ENCODE measurements around the gene GRN.
"Not testable (repeated sequence)": the region's sequence is repeated elsewhere in the genome, so short reads cannot be mapped to it uniquely, and the experiment has no call there.

The GRN gene

GRCh38 chr17:44389281-44389680, 44.2 kb downstream of the GRN start, which contains the start of gene ITGA2B:
ITGA2B (minus strand) TSS chr17:44389649; CDS start chr17:44389473, 176 bp downstream.
- H3K4me3 ChIP-seq (replicated peaks; ENCODE audit: insufficient read depth, low read length) = no peak within 1 kb of the TSS
- no peak for TF ChIP-seq POLR2AphosphoS5 (IDR thresholded peaks at IDR 0.05; ENCODE audit: low read depth)
- no peak for TF ChIP-seq CTCF (IDR thresholded peaks at IDR 0.05; ENCODE audit: insufficient read depth, low read length)
- TF ChIP-seq SPI1 (IDR thresholded peaks at IDR 0.05; ENCODE audit: borderline replicate concordance, low read depth) = no peak
- TF ChIP-seq REST (IDR thresholded peaks at IDR 0.05; ENCODE audit: insufficient replicate concordance, low read depth) = no peak
- TF ChIP-seq GABPA (IDR thresholded peaks at IDR 0.05; ENCODE audit: low read depth) = no peak
- H3K27ac ChIP-seq (replicated peaks) = peak within 1 kb of the TSS; percentile 61
- H3K27me3 ChIP-seq (ENCODE audit: insufficient read depth, poor library complexity, severe bottlenecking) = no peaks in the 10 kb centered on the region
- DNase-seq (ENCODE audit: low read depth in 1 of 2, low spot score in 1 of 2) = no peak

- TF ChIP-seq REST (IDR thresholded peaks at IDR 0.05; ENCODE audit: insufficient replicate concordance, low read depth) (no peak), POLR2AphosphoS5 (IDR thresholded peaks at IDR 0.05; ENCODE audit: low read depth) (peak; percentile 39; the same call in 1 of the 2 replicates), GABPA (IDR thresholded peaks at IDR 0.05; ENCODE audit: low read depth) (peak; percentile 53), CTCF (IDR thresholded peaks at IDR 0.05; ENCODE audit: insufficient read depth, low read length) (no peak), SPI1 (IDR thresholded peaks at IDR 0.05; ENCODE audit: borderline replicate concordance, low read depth) (peak; percentile 96)
- DNase-seq (ENCODE audit: low read depth in 1 of 2, low spot score in 1 of 2) = peak; percentile 66 to 85
- no peaks in the 10 kb centered on the region for H3K27me3 ChIP-seq (ENCODE audit: insufficient read depth, poor library complexity, severe bottlenecking)
- peak overlapping the region; percentile 61 for H3K27ac ChIP-seq (replicated peaks)
- no peak overlapping the region for H3K4me3 ChIP-seq (replicated peaks; ENCODE audit: insufficient read depth, low read length)
Observed at GRCh38 chr17:44389723-44390202, 44.7 kb downstream of the GRN start.

- H3K4me3 ChIP-seq (replicated peaks; ENCODE audit: insufficient read depth, low read length) = no peak overlapping the region
- no peak for TF ChIP-seq POLR2AphosphoS5 (IDR thresholded peaks at IDR 0.05; ENCODE audit: low read depth)
- TF ChIP-seq REST (IDR thresholded peaks at IDR 0.05; ENCODE audit: insufficient replicate concordance, low read depth) = no peak
- no peak for TF ChIP-seq SPI1 (IDR thresholded peaks at IDR 0.05; ENCODE audit: borderline replicate concordance, low read depth)
- no peak for TF ChIP-seq CTCF (IDR thresholded peaks at IDR 0.05; ENCODE audit: insufficient read depth, low read length)
- no peak for TF ChIP-seq GABPA (IDR thresholded peaks at IDR 0.05; ENCODE audit: low read depth)
- H3K27ac ChIP-seq (replicated peaks) = peak overlapping the region; percentile 61
- no peaks in the 10 kb centered on the region for H3K27me3 ChIP-seq (ENCODE audit: insufficient read depth, poor library complexity, severe bottlenecking)
- DNase-seq (ENCODE audit: low read depth in 1 of 2, low spot score in 1 of 2) = no peak
Observed at GRCh38 chr17:44390250-44390870, 45.3 kb downstream of the GRN start.

- not testable (repeated sequence) for H3K27ac ChIP-seq (replicated peaks); DNase-seq (ENCODE audit: low read depth in 1 of 2, low spot score in 1 of 2); H3K4me3 ChIP-seq (replicated peaks; ENCODE audit: insufficient read depth, low read length); H3K27me3 ChIP-seq (ENCODE audit: insufficient read depth, poor library complexity, severe bottlenecking)
Observed at GRCh38 chr17:44394112-44394511, 49.0 kb downstream of the GRN start.

All from HL-60 (cell line).